HG02571 (cell line): ENCODE measurements around the gene ATXN1.
A peak's percentile ranks its signal among the peaks of the same experiment; 100 is the strongest.
"Not testable (repeated sequence)": the region's sequence is repeated elsewhere in the genome, so short reads cannot be mapped to it uniquely, and the experiment has no call there.

Experiments
- ATAC-seq: cut with Tn5 transposase; IDR thresholded peaks from one replicate; pipeline ENCODE4 v1.9.1; 2021; ENCODE audit warnings: mild to moderate bottlenecking, moderate library complexity; ENCODE audit not compliant: unreplicated experiment

ATXN1 gene

DNA sequence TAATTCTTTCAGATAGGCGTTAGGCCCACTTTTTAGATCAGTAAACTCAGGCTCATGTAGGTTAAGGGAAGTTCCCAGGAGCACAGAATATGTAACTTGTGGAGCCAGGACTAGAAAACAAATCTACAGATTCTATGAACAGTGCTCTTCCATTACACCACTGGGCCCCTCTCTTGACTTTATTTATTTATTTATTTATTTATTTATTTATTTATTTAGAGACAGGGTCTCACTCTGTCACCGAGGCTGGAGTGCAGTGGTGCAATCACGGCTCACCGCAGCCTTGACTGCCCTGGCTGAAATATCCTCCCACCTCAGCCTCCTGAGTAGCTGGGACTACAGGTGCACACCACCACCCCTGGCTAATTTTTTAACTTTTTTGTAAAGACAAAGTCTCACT lies 382.9 kb downstream of the ATXN1 start:
- not testable (repeated sequence) for ATAC-seq

DNA sequence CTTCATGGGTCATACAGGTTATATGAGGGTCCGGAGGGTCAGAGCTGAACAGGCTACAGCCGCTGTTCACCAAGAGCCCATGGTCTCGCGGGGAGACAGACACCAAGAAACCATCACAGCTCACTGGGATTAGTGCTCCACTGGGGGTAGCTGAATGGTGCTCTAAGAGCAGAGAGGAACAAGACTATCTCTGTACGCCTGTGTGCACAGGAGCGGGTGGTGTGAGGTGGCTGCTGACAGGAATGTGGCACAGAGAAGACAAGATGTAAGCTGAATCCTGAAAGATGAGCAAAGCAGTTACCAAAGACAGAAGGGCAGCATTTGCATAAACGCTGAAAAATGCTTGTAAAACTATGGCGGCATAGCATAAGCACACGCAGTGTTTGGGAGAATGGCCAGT lies 383.8 kb downstream of the ATXN1 start:
- no peak for ATAC-seq

DNA sequence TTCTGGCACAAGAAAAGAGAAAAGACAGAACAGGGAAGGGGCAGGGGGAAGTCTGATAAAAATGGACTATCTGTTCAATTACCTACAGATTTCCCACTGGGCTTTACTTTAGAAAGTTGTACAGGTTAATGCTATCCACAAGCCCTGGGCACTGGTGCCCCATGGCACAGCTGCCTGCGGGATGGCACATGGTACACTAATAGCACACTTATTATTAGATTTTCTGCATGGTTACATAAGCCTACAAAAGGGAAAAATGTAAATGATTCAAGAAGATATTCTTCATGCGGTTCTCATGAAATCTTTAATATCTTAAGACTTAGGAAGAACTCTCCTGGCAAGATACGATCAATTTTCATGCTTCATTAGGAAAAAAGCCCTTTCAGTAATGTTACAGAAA lies 385.4 kb downstream of the ATXN1 start:
- ATAC-seq: no peak

DNA sequence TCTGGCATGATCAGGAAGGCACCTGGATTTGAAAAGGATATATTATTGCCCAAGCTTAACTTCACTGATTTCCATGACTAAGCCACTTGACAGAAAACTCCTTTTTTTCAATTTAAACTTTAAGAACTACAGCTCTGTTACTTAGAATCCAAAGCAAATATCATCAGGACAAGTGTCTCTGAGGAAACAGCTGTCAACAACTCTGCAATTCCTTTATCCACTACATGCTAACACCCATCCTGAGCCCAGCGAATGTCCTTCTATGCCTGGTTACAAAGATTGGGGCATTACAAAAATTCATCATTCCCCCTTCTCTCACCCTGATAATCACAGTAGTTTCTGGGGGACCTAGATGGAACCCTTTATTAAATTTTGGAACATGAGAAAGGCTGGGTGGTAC lies 386.1 kb downstream of the ATXN1 start:
- ATAC-seq: no peak

DNA sequence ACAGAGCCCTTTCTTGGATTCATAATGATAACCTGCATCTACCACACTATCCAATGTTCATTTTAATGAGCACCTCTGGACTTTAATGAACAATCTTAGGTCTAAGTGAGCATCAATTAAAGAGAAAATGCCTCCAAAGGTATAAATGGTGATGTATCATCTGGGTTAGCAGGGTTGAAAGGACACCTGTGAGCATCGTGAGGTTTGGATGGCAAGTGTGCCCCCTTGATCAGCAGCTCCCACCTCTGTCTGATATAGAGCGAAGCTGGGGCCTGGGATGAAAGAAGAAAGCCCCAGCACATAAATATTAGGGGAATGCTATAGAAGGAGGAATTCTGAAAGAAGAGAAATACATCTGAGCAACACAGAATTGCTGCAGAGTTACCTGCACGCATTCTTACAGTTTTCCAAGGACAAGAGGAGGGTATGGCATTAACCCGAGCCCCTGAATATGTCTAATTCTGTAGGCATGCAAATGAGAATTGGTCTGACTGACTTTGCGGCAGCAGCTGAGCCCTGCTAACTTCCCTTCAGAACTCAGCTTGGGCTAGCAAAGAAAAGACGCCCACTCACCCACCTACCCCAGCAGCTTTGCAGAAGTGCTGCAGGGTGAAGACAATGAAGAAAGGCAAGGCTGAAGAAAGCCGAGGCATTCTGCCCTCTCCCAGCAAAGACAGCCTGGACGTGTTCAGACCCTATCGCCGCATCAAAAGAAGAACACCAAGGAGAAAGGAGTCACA lies 386.6 kb downstream of the ATXN1 start:
- ATAC-seq: peak; percentile 58

DNA sequence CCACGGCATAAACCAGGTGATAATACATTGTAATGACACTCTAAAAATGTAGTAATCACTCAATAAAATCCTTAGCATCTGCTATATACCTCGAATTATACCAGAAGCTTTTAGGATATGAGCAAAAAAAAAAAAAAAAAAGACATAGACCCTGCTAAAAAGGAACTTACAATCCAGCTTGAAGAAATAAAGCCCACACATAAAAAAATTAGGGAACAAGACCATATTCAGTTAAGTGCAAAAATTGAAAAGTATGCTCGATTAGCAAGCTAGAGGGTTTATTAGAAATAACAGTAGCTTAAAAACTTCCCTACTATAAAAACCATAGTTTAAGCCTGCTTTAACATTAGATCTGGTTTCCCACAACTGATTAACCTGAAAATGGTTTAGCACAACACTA lies 387.2 kb downstream of the ATXN1 start:
- ATAC-seq: no peak

DNA sequence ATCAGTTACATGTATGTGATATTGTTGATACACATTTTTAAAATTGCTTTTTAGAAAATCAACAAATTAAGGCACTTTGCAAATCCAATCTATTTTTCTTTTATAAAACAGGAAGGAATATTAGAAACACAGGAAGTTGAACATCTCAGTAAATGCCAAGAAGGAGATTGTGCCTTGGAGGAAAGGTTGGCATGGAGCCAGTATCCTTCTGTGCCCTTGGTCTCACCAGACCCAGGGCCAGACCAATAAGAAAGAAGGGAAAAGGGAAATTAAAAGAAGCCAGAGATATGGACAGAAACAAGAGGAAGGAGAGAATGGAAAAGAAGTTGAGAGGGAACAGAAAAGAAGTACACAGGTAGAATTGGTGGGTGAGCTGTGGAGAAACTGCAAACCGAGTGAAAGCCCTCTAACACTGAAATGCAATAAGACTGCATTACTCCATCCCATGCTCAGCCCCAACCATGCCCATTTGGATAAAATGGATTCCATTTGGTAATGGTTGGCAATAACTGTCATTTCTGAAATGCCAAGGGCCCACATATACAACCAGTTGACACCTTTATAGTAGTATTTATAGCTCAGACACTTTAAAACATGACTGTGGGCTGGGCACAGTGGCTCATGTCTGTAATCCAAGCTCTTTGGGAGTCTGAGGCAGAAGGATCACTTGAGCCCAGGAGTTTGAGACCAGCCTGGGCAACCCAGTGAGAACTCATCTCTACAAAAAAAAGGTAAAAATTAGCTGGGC lies 389.1 kb downstream of the ATXN1 start:
- no peak for ATAC-seq

DNA sequence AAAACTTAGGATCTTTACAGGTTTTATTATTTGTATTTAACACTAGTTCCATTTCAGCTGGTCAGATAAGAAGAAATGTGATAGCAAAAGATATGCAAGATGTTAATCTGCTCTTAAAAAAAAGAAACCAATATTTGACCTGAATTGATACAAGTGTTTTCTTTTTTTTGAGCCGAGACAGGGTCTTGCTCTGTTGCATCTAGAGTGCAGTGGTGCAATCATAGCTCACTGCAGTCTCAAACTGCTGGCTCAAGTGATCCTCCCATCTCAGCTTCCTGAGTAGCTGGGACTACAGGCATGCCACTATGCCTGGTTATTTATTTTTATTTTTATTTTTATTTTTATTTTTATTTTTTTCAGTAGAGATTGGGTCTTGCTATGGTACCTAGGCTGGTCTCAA lies 389.9 kb downstream of the ATXN1 start:
- no peak for ATAC-seq

DNA sequence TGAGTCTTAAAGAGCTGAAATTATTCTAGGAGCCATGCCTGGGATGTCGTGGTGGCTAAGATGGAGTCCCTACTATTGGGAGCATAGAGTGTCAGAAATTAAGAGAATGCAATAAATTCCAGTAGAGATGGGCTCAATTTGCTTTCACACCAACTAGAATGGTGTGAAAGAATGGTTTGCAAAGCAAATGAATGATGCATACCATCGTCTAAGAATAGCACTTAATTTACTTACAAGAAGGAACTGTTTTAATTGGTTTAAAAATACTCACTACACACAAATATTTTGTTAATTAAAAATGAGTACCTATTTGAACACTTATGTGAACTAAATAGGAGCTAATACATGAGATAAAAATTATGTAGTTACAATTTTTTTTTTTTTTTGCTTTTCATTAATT lies 390.3 kb downstream of the ATXN1 start:
- ATAC-seq: no peak

DNA sequence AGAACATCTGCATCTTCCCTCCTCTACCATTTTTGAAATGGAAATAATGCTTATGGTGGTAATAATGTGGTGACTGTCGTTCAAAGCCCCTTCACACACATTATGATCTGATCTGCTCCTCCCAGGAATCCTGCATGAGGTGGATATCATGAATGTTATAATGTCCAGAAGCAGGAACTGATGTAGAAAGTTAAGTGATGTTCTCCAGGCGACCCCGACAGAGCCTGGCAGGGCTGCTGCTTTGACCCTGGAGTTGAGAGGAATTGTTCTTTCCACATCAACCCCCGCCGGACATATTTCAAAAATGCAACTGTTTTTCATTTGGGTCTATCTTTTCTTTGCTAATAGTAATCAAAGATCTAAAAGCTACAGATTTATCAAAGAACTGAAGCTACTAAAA lies 391.3 kb downstream of the ATXN1 start:
- ATAC-seq: no peak

DNA sequence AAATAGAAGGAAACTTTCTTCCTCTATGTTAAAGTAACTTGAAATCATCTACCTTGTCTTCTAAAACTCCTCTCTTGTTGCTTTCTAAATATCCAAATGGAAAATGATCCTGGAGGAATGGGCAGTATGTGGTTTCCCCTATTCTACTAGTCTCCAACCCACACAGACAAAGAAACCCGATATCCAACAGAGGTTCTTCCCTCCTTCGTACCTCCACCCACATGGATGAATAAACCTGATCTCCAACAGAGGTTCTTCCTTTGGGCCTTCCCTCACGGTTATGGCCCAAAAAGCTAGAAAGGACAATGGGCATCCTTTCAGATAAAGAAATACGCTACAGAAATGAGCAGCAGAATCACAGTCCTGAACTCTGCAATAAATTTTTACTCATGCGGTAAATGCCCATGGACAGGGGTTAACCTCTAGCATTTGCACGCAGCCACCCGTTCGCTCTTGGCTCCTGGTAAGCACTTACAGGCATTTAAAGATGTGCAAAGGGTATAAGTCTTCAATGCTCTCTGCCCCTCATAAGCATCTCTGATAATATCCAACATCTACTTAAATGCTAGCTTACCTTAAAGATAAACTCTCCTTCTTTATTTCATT lies 392.0 kb downstream of the ATXN1 start:
- ATAC-seq: no peak

DNA sequence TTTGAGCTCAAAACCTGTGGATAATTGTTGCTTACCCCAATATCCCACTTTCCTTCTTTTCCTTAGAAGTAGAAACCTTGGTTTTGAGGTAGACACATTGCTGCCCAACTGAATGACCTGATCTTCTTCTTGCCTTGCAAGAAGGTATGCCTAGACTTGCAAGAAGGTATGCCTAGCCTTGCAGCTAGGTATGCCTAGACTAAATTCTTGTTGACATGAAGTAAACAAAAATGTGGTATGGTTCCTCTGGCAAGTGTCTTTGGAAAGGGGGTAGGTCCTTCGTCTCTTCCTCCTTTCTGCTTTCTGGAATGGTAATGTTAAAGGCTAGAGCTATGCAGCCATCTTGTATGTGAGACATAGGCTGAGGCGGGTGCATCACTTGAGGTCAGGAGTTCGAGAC lies 393.7 kb downstream of the ATXN1 start:
- no peak for ATAC-seq

DNA sequence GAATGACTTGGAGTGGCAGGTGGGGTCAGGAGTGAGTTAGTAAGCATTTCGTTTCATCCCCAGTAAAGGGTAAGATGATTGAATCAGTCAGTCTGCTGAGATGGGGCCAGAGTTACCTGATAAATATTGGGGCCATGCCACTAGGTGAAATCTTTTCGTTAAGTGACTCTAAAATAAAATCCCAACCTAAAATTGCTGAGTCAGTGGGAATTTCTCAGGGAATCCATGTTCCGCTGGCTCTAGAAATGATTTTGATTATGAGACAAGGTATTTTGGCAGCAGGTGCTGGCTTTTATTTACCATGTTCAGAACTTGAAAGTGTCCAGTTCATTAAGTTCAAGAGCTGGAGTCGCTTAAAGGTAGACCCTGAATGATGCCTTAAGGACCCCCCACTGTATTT lies 397.5 kb downstream of the ATXN1 start:
- ATAC-seq: no peak

DNA sequence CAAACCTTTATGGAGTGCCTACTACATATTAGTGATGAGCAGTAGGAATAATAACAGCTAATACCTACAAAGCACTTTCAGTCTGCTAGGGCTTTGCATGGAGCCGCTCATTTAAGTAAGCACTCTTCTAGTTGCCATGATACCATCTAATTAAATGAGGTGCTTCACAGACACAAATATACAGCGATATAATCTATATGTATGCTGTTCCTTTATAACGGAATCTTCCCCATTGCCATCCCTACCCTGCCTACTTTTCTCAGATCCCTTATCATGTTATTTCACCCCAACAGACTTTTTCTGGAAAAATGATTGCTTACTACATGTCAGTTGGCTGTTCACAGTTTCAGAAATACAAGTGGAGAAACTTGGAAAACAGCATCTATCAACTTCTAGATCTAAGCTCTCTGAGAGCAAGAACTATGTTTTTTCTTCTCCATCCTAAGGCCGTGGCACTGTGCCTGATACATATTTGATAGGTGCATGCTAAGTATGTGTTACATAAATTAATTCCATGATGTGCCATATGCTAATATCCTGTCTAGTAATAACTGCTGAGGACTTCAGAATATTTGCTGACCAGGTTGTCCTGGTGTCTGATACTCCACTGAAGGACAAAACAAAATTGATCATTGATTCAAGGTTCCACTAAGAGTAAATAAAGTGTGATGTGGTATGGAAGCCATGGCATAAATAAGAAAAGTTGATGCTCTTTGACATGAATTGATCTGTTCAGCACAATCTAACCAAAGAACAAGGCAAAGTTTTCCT lies 398.3 kb downstream of the ATXN1 start:
- ATAC-seq: no peak

DNA sequence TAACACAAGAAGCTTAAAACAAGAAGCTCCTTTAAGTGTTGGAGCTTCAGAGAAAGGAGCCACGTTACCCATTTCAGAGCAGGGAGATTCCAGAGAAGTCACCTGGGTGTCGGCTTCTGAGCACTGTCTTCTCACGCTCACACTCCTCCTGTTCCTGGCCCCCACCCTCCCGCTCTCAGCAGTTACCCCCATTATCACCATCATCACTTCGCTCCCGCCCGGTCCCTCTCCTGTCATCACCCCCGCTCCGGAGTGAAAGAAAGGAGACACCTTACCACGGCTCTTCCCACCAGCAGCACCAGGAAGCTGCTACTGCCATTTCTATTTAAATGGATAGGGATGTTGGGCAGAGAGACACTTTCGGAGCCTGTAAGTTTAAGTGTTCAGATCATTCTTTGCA lies 399.0 kb downstream of the ATXN1 start:
- ATAC-seq: no peak

DNA sequence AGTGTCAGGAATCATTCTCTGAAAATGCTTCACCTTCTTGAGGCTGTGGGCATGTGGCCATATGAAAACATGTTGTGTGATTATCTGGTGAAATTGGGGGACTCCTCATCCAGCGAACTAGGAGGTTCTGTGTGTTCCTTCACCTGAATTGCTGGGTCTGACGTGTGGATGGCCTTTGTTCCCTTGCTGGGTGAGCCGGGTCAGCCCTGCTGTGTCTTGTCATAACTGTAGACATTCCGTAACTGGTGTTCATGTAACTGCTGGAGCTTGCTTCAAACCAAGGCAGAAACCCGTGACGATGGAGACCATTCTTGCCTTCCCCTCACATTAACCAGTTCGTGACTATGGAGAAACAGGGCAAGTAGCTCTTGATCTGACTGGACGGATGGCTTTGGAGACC lies 399.4 kb downstream of the ATXN1 start:
- no peak for ATAC-seq

DNA sequence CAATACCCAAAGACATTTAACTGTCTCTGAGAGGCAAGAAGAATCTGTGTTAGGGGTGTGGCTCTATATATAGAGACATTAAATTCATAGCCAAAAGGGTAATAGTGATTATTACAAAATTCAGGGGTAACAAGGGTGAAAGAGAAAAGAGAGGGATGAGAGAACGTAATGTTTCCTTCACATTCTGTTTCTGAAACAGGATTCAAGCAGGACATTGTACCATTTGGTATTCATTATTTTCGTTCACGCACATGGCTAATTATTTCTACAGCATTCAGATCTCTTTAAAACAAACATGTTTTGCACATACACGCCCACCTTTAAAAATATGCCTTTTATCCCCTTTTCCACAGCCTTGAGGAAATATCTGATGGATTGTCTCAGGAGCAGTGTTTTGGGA lies 400.1 kb downstream of the ATXN1 start:
- ATAC-seq: no peak

DNA sequence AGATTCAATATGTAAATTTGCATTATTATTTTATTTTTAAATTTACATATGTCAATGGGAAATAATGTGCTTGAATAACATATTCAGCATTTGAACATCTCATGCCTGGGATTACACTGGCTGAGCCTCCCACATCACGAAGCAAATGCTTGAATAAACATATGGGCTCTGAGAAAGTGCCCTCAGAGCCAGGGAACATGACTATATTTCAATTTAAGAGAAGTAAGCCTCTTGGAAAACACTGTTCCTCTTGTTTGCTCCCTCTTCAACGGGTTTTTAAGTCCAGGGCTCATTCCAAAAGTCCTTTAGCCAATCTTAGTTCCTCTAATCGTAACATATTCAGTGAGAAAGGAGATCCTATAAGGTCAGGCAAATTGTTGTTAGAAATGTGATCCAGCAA lies 400.9 kb downstream of the ATXN1 start:
- ATAC-seq: no peak

DNA sequence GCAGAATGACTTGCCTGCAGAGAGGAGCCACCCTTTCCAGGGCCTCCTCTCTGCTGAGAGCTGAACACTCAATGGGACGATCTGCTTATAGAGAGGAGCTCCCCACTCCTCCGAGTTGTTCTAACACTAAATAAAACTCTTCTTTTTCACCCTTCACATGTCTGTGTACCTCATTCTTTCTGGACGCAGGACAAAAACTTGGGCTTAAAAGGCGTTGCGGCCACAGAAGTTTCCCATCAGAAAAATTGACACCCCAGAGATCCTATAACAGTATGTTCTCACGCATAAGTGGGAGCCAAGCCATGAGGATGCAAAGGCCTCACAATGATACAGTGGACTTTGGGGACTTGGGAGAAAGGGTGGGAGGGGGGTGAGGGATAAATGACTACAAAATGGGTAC lies 401.7 kb downstream of the ATXN1 start:
- ATAC-seq: no peak

DNA sequence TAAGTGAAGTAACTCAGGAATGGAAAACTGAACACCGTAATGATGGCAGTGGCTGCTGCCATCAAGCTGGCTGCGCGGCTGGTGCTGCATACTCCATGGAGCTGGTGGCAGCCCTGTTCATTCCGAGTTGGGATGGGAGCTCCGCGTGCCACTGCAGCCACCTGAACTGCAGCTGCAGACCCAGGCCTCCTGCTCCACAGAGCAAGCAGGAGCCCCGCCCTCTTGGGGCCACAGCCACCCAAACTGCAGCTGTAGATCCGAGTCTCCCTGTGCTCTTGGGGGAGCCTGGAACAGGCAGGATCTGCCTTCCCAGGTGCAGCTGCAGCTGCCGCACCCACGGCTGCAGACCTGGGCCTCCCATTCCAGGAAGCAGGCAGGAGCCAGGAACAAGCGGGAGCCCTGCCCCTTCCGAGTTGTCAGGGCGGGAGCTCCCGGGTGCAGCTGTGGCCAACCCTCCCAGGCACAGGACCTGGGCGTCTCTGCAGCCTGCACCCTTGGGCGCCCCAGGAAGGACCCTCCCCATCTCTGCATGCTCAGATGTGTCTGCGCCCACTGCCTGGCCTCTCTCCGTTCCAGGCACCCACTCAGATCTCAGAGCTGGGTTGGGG lies 402.6 kb downstream of the ATXN1 start:
- no peak for ATAC-seq
